Uterus (tissue), 4 donors: ENCODE data around the gene PPIC. TPM values are rescaled to one million over a fixed set of nuclear protein-coding genes. Genes with fewer than 3 reads are reported as not detected.

Source experiments
- DNase-seq, 2 donors: peaks; one replicate each; pipeline ENCODE4 v3.0.0-alpha.2; 2019 to 2020
- H3K27ac ChIP-seq, 2 donors: fragments of 200-600 bp; sonication (generic); 1 replicate in 1 of 2; 2 replicates in 1 of 2; pipeline ENCODE4 v1.5.1; 2016 to 2018
- H3K27me3 ChIP-seq, 2 donors: fragments of 200-600 bp; sonication (generic); one replicate each; pipeline ENCODE4 v1.5.1; 2018 to 2019; ENCODE audit warnings: control low read depth in 1 of 2
- H3K36me3 ChIP-seq, 2 donors: fragments of 200-600 bp; sonication (generic); one replicate each; pipeline ENCODE4 v1.5.1; 2019; ENCODE audit warnings: control low read depth in 1 of 2
- H3K4me1 ChIP-seq, 2 donors: fragments of 200-600 bp; sonication (generic); one replicate each; pipeline ENCODE4 v1.5.1; 2018 to 2019; ENCODE audit warnings: control low read depth in 1 of 2
- H3K4me3 ChIP-seq, 2 donors: fragments of 200-600 bp; sonication (generic); 1 replicate in 1 of 2; 2 replicates in 1 of 2; pipeline ENCODE4 v1.5.1; 2018 to 2019; ENCODE audit warnings: mild to moderate bottlenecking in 1 of 2
- H3K9me3 ChIP-seq, 2 donors: fragments of 200-600 bp; sonication (generic); one replicate each; pipeline ENCODE4 v1.5.1; 2019; ENCODE audit warnings: control low read depth in 1 of 2
- CTCF ChIP-seq, 4 experiments: fragments of 200-600 bp in 2 of 4; fragments of 450-650 bp in 2 of 4; sonication (generic) in 2 of 4; IDR thresholded peaks; one replicate each; pipeline ENCODE4 v1.5.1; 2016 to 2019; ENCODE audit warnings: antibody characterized with exemption in 4 of 4, mild to moderate bottlenecking in 2 of 4, moderate library complexity in 1 of 4
- POLR2A ChIP-seq, 2 donors: fragments of 450-650 bp; IDR thresholded peaks; one replicate each; pipeline ENCODE4 v1.6.1; 2016; ENCODE audit warnings: antibody characterized with exemption in 2 of 2, mild to moderate bottlenecking in 1 of 2, moderate library complexity in 1 of 2
- intact Hi-C: fragments of 100-400 bp; cut with DNase I; formaldehyde crosslinking; loops from one replicate; pipeline ENCODE4 v1.15.1; 2023; ENCODE audit warnings: low total_unique reads
- total RNA-seq, 4 donors: library from RNA; depleted of rRNA in 3 of 4; stranded (reverse); fragments of >200 nt in 3 of 4; gene quantifications; one replicate each; pipeline versions ENCODE4 v1.1.0 to v1.2.4, GENCODE V29; 2014 to 2023
- donor health status: DM: yes; HTN: yes; CAD: no.

The PPIC gene
- total RNA-seq, 4 donors from 2014 or later, result 22.3 to 41.7 (median 27.7) TPM

DNA sequence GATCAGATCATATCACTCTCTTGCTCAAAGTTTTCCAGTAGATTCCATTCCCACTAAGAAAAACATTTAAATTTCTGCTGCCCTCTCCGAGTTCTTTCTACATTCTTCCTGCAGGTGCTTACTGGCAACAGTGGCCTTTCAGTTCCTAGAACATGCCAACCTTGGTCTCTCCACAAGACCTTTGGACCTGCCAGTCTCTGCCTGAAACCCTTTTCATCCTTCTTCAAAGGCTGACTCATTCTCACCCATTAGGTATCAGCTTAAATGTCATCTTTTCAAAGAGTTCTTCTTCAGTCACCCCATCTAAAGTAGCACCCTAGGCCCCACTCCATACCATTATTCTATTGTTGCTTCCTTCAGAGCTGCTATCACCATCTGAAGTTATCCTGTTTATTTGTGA is 21.8 kb downstream of the PPIC start:
- DNase-seq, result no peak
- no peaks in the 10 kb centered on the region for H3K4me1 ChIP-seq
- no peaks in the 10 kb centered on the region for H3K9me3 ChIP-seq
- H3K27me3 ChIP-seq, result no peaks in the 10 kb centered on the region
- no peak overlapping the region for H3K4me3 ChIP-seq
- H3K27ac ChIP-seq, result no peak overlapping the region
- H3K36me3 ChIP-seq, result no peaks in the 10 kb centered on the region
- TF ChIP-seq CTCF (IDR thresholded peaks at IDR 0.05) (no peak), POLR2A (IDR thresholded peaks at IDR 0.05) (no peak)
- intact Hi-C loops, result no loop called here

DNA sequence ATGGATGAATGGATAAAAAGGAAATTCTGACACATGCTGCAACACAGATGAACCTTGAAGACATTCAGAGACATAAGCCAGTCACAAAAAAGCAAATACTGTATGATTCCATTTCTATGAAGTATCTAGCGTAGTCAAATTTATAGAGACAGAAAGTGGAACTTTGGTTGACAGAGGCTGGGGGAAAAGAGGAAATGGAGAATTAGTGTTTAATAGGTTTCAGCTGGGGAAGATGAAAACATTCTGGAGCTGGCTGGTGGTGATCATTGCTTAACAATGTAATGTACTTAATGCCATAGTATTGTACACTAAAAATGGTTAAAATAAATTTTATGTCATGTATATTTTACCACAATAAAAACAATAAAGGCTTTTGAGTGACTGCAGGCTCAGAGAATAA is 24.2 kb downstream of the PPIC start:
- intact Hi-C loops, result no loop called here

DNA sequence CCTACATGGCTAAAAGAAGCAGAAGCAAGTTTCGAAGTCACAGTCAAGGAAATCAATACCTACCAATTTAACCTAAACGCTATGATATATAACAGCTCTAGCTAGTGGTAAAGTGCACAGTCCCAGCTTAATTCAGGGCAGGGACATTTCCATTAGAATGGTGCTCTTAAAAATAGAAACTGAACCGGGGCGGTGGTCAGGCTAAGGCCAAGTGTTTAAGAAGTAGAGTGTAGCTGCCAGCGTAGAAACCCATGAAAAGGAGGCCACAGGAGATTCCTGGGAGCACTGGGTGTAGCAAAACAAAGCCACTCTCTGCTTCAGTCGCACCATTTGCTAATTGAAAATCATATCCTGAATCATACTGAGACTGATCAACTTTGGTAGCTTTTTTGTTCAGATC is 28.8 kb downstream of the PPIC start:
- Histone ChIP-seq H3K27ac (no peak overlapping the region), H3K4me1 (no peaks in the 10 kb centered on the region), H3K4me3 (no peak overlapping the region), H3K9me3 (no peaks in the 10 kb centered on the region), H3K36me3 (no peaks in the 10 kb centered on the region), H3K27me3 (no peaks in the 10 kb centered on the region)
- DNase-seq, result no peak
- TF ChIP-seq CTCF (IDR thresholded peaks at IDR 0.05), result no peak
- no peak for TF ChIP-seq POLR2A (IDR thresholded peaks at IDR 0.05)
- intact Hi-C loops, result no loop called here

More for the DNA sequence above, 24.2 kb downstream of the PPIC start:
- no peak overlapping the region for H3K27ac ChIP-seq
- H3K36me3 ChIP-seq, result no peaks in the 10 kb centered on the region
- TF ChIP-seq POLR2A (IDR thresholded peaks at IDR 0.05), result no peak
- no peak for TF ChIP-seq CTCF (IDR thresholded peaks at IDR 0.05)
- no peaks in the 10 kb centered on the region for H3K27me3 ChIP-seq
- no peaks in the 10 kb centered on the region for H3K4me1 ChIP-seq
- DNase-seq, result no peak
- no peaks in the 10 kb centered on the region for H3K9me3 ChIP-seq
- H3K4me3 ChIP-seq, result no peak overlapping the region

- H3K4me3 ChIP-seq, result no peak overlapping the region
- H3K4me1 ChIP-seq, result no peaks in the 10 kb centered on the region
- H3K27me3 ChIP-seq, result no peaks in the 10 kb centered on the region
- no peaks in the 10 kb centered on the region for H3K9me3 ChIP-seq
- H3K36me3 ChIP-seq, result no peaks in the 10 kb centered on the region
- TF ChIP-seq CTCF (IDR thresholded peaks at IDR 0.05) (no peak), POLR2A (IDR thresholded peaks at IDR 0.05) (no peak)
- H3K27ac ChIP-seq, result no peak overlapping the region
- intact Hi-C loops, result no loop called here
- DNase-seq, result no peak
Measured at GRCh38 chr5:123007182-123007581, 29.3 kb downstream of the PPIC start.

- H3K9me3 ChIP-seq, result no peaks in the 10 kb centered on the region
- H3K27me3 ChIP-seq, result no peaks in the 10 kb centered on the region
- H3K4me1 ChIP-seq, result no peaks in the 10 kb centered on the region
- TF ChIP-seq CTCF (IDR thresholded peaks at IDR 0.05), result no peak
- no peak for TF ChIP-seq POLR2A (IDR thresholded peaks at IDR 0.05)
- intact Hi-C loops, result no loop called here
- H3K4me3 ChIP-seq, result no peak overlapping the region
- no peak overlapping the region for H3K27ac ChIP-seq
- no peak for DNase-seq
- no peaks in the 10 kb centered on the region for H3K36me3 ChIP-seq
Measured at GRCh38 chr5:123001808-123002207, 34.7 kb downstream of the PPIC start.
